Transverse colon (tissue), 4 donors: ENCODE measurements around the gene COL5A3. TPM values are rescaled to one million over a fixed set of nuclear protein-coding genes. Genes with fewer than 3 reads are reported as not detected.
A peak's percentile ranks its signal among the peaks of the same experiment; 100 is the strongest.

Experiments used
- DNase-seq: peaks from one replicate; pipeline ENCODE4 v3.0.0-alpha.2; 2019
- H3K27ac ChIP-seq, 4 donors: fragments of 200-600 bp; sonication (generic); 2 replicates each; pipeline ENCODE4 v1.5.1; 2016 to 2018; ENCODE audit warnings: inconsistent platforms in 4 of 4
- H3K27me3 ChIP-seq: fragments of 200-600 bp; sonication (generic); 2 replicates; pipeline ENCODE4 v1.5.1; 2017; ENCODE audit warnings: inconsistent platforms
- H3K36me3 ChIP-seq, 4 donors: fragments of 200-600 bp; sonication (generic); 2 replicates each; pipeline ENCODE4 v1.5.1; 2017 to 2019; ENCODE audit warnings: inconsistent platforms in 4 of 4
- H3K4me1 ChIP-seq, 4 donors: fragments of 200-600 bp; sonication (generic); 2 replicates each; pipeline ENCODE4 v1.5.1; 2017 to 2020; ENCODE audit warnings: inconsistent platforms in 4 of 4
- H3K4me3 ChIP-seq, 4 donors: fragments of 200-600 bp; sonication (generic); 1 replicate in 1 of 4; 2 replicates in 3 of 4; pipeline versions ENCODE4 v1.5.1 to v1.6.1; 2017 to 2019; ENCODE audit warnings: inconsistent platforms in 4 of 4
- H3K9me3 ChIP-seq, 2 donors: fragments of 200-600 bp; sonication (generic); 2 replicates each; pipeline ENCODE4 v1.5.1; 2017 to 2019; ENCODE audit warnings: inconsistent platforms in 2 of 2
- CTCF ChIP-seq, 5 experiments: fragments of 200-600 bp in 3 of 5; fragments of 450-650 bp in 2 of 5; sonication (generic) in 3 of 5; IDR thresholded peaks; 1 replicate in 2 of 5; 2 replicates in 3 of 5; pipeline ENCODE4 v1.5.1; 2016 to 2017; ENCODE audit warnings: antibody characterized with exemption in 5 of 5, inconsistent platforms in 3 of 5, mild to moderate bottlenecking in 2 of 5, moderate library complexity in 1 of 5
- EP300 ChIP-seq: sonication (generic); formaldehyde crosslinking; IDR thresholded peaks from one replicate; pipeline ENCODE4 v1.6.1; 2017; ENCODE audit warnings: antibody characterized with exemption, low read depth
- POLR2A ChIP-seq: fragments of 450-650 bp; IDR thresholded peaks from one replicate; pipeline ENCODE4 v1.6.1; 2016; ENCODE audit warnings: antibody characterized with exemption, mild to moderate bottlenecking, moderate library complexity
- POLR2AphosphoS5 ChIP-seq, 3 donors: sonication (generic); formaldehyde crosslinking; IDR thresholded peaks; one replicate each; pipeline ENCODE4 v1.6.1; 2016; ENCODE audit warnings: antibody characterized with exemption in 3 of 3
- WGBS, 2 donors: methylation state at CpG; one replicate each; pipeline ENCODE4 v1.1.5; 2018; ENCODE audit warnings: low coverage in 1 of 2; 5-methylcytosine and 5-hydroxymethylcytosine counted together
- in situ Hi-C, 4 donors: fragments of 200-750 bp; cut with MboI; loops; one replicate each; pipeline versions ENCODE4 v1.15.0 to v1.15.1; 2017; ENCODE audit warnings: low sequenced_read_pairs in 3 of 4, low pct_ligation_motif_present in 1 of 4, low pct_unique_long_range_greater_than_20kb in 1 of 4
- intact Hi-C: fragments of 100-400 bp; cut with DNase I; formaldehyde crosslinking; loops from one replicate; pipeline ENCODE4 v1.15.1; 2023; ENCODE audit warnings: low total_unique reads
- total RNA-seq, 4 donors: library from RNA; depleted of rRNA; stranded (reverse); fragments of >200 nt; gene quantifications; one replicate each; pipeline ENCODE4 v1.1.0, GENCODE V29; 2016

Gene COL5A3
- total RNA-seq = 10 to 100 TPM in 2 of 4 donors, 1 to 10 TPM in 2; 2.5 to 17.7 (median 7.9) TPM

- intact Hi-C loops = no loop called here
- Histone ChIP-seq H3K27me3 (peaks cover 83% of the 10 kb centered on the region), H3K9me3 (no peaks in the 10 kb centered on the region), H3K36me3 (no peaks in the 10 kb centered on the region), H3K4me1 (peaks cover 0 to 37% (median 19%) of the 10 kb centered on the region in 4 donors), H3K27ac (peak within 1 kb of the TSS; percentile 67 to 78 (median 69)), H3K4me3 (peak within 1 kb of the TSS in 3 of 4 donors; percentile 12 to 44 (median 35))
- in situ Hi-C loops = no loop called here
- DNase-seq = peak; percentile 60
- WGBS, 2 donors = 2% methylated on average over 33 of the region's 38 CpGs; no CpG with 5 or more reads in 1 of the 2 donors
- TF ChIP-seq EP300 (no peak), POLR2AphosphoS5 (IDR thresholded peaks at IDR 0.05) (peak in 2 of 3 donors; percentile 20 to 29)
These were observed at the start of gene COL5A3 for GRCh38 chr19:10010247-10010691. Gene COL5A3 (minus strand): TSS chr19:10010504. CDS start chr19:10010385, 119 bp downstream.

GRCh38 chr19:10052602-10053360 lies 42.5 kb upstream of the COL5A3 start:
- no peaks in the 10 kb centered on the region for H3K9me3 ChIP-seq
- in situ Hi-C loops (no loop called here), intact Hi-C loops (no loop called here)
- H3K27ac ChIP-seq = no peak overlapping the region
- no peak overlapping the region for H3K4me3 ChIP-seq
- no peak for DNase-seq
- no peak for TF ChIP-seq CTCF (IDR thresholded peaks at IDR 0.05)
- TF ChIP-seq EP300 = no peak
- no peak for TF ChIP-seq POLR2AphosphoS5 (IDR thresholded peaks at IDR 0.05)
- no peak for TF ChIP-seq POLR2A
- H3K27me3 ChIP-seq = no peaks in the 10 kb centered on the region
- no peaks in the 10 kb centered on the region for H3K4me1 ChIP-seq
- 65 to 85% methylated on average over 5 to 18 of the region's 21 CpGs for WGBS, 2 donors
- H3K36me3 ChIP-seq = no peaks in the 10 kb centered on the region

GRCh38 chr19:10049626-10050025 lies 39.3 kb upstream of the COL5A3 start:
- TF ChIP-seq EP300 (no peak), CTCF (IDR thresholded peaks at IDR 0.05) (no peak), POLR2AphosphoS5 (IDR thresholded peaks at IDR 0.05) (no peak), POLR2A (no peak)
- intact Hi-C loops (no loop called here), in situ Hi-C loops (no loop called here)
- Histone ChIP-seq H3K27me3 (no peaks in the 10 kb centered on the region), H3K9me3 (no peaks in the 10 kb centered on the region), H3K36me3 (no peaks in the 10 kb centered on the region), H3K27ac (no peak overlapping the region), H3K4me1 (no peaks in the 10 kb centered on the region), H3K4me3 (no peak overlapping the region)
- DNase-seq = no peak
- 76% methylated on average over 2 of the region's 2 CpGs; no CpG with 5 or more reads in 1 of the 2 donors for WGBS, 2 donors

GRCh38 chr19:10045371-10045770 lies 35.1 kb upstream of the COL5A3 start:
- in situ Hi-C loops (no loop called here), intact Hi-C loops (no loop called here)
- 70% methylated on average over 1 of the region's 1 CpG; no CpG with 5 or more reads in 1 of the 2 donors for WGBS, 2 donors
- no peak for DNase-seq
- TF ChIP-seq CTCF (IDR thresholded peaks at IDR 0.05) (no peak), POLR2AphosphoS5 (IDR thresholded peaks at IDR 0.05) (no peak), POLR2A (no peak), EP300 (no peak)
- no peak overlapping the region for H3K27ac ChIP-seq
- H3K27me3 ChIP-seq = no peaks in the 10 kb centered on the region
- no peak overlapping the region for H3K4me3 ChIP-seq
- peaks cover 7 to 13% of the 10 kb centered on the region in 2 donors for H3K9me3 ChIP-seq
- no peaks in the 10 kb centered on the region for H3K36me3 ChIP-seq
- H3K4me1 ChIP-seq = no peaks in the 10 kb centered on the region
